Mesenteric fat pad (tissue), 1 donor: ENCODE measurements around the gene ORC3. TPM values are rescaled to one million over a fixed set of nuclear protein-coding genes. Genes with fewer than 3 reads are reported as not detected.
"Not testable (repeated sequence)": the region's sequence is repeated elsewhere in the genome, so short reads cannot be mapped to it uniquely, and the experiment has no call there.

Experiments
- DNase-seq: peaks from one replicate; pipeline ENCODE4 v3.0.0-alpha.2; 2020; ENCODE audit warnings: low spot score
- total RNA-seq: library from RNA; stranded (reverse); fragmentation: NEBNext Ultra II Directional; extraction: Animal tissue kit (Norgen Biotek cat#: 25700); gene quantifications from one replicate; pipeline ENCODE4 v1.2.1, GENCODE V29; 2021
- donor health status: DM: yes; HTN: yes; CAD: no.

ORC3 gene
- total RNA-seq, 1 donor from 2014 or later, result 18.5 TPM

DNA sequence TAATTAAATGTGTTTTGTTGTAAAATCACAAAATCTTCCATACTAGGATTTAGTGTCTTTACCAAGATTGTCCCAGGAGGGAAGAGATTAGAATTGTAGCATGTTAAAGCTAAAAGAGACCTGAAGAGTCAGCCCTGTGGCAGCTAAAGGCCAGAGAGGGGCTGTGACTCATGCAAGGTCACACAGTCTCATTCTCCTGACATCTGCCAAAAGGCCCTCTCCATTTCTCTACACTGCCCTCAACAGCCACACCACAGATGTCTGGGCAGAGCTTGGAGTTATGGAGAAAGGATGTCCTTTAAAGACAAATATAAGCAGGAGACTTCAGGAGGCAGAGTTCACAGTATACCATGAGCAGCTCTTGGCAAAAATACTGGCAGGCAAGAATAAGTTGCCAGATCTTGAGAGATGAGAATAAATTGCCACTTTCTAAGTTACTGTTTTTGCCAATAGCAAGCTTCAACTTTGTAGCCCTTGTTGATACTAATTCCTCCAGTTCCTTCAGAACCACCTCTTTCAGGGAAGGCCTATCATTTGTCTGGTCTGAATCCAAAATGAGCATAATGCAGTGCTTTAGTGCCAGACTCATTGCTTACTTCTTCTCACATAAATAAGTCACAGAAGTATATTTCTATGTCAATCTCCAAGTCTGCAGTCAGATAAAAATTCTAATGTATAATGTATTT, 70.4 kb downstream of the ORC3 start:
- DNase-seq, result no peak

DNA sequence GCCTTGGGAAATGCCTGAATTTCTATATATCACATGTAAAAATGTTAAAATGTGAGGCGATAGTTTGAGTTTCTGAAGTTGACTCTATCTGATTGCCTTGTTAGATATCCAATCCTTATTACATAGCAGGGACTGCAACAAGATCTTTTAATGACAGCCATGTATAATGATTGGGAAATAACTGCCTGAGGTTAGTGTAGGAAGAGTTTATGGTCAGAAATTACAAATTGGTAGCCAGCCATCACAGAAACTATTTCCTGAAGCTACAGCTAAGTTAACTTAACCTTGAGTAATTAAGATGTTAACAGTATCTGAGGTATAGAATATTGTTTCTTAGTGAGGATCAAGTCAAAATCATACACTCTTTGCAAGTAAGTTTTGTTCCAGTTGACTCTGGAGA, 71.1 kb downstream of the ORC3 start:
- DNase-seq, result no peak

DNA sequence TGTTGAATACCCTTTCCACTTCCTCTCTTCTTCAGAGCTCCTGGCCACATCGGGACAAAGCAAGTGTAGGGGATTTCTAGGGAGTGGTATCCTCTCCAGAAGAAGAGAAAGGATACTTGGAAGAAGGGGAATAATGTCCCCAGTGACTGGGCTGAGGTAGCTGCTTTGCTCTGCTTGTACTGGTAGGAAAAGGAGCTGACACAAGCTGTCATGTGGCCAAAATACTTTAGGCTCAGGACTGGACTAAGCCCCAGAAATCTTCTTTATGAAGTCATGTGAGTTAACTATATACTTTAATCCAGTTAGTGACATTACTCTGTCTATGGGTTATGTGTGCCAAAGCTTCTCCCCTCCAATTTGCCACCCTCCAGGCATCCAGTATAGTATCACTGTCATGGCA, 71.6 kb downstream of the ORC3 start:
- DNase-seq, result no peak

DNA sequence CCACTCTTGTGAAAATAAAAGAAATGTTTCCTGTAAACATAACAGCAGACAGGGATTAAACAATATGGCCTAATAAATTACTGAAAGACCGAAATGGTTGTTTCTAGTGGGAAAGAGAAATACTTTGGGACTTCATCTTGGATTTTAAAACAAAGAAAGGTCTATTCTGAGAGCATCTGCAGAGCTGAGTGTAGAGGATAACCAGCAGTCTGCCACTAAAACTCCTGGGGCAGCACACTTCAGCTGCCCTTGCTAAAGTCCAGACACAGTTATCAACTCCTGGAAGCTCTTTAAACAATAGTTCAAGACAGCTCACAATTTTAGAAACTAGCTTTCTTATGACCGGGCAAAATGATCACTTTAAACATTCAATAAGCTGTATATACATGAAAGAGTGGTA, 73.5 kb downstream of the ORC3 start:
- no peak for DNase-seq

DNA sequence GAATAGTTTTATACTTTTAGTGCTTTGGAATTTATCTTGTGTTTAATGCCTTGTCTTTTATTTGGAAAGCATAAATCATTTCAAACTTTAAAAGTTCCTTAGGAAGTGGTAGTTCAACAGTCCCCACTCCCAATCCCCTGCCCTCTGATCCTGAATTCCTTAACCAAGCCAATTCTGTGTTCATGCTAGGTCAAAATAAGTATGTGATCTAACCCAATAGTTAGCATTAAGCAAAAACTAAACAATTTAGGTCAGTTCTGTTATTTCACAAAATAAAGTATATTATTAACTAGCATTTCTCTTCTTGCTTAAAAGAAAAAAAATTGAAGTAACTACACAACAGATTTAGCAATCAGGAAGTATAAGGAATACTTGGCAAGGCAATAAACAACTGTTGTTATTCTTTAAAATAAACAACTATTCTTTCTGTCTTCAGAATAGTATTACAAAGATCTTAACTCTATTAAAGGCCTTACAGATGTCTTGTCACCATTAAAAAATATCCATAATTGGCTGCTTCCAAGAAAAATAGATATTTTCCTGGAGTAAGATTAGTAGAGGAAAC, 75.1 kb downstream of the ORC3 start:
- DNase-seq, result no peak

DNA sequence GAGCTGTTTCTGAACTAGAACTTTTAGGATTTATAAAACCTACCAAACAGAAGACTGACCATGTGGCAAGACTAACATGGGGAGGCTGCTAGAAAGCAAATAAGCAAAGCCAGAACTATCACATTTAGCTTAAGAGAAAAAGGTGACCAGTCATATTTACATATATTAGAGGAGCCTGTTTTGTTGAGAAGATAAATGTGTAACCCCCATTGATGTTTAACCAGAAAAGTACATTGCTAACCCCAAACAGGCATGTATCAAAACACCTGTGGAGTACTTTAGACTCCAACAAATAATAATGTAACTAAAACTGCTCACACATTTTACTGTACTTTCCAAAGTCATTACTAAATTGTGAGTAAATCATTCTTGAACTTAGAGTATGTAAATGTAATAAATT, 77.1 kb downstream of the ORC3 start:
- no peak for DNase-seq

DNA sequence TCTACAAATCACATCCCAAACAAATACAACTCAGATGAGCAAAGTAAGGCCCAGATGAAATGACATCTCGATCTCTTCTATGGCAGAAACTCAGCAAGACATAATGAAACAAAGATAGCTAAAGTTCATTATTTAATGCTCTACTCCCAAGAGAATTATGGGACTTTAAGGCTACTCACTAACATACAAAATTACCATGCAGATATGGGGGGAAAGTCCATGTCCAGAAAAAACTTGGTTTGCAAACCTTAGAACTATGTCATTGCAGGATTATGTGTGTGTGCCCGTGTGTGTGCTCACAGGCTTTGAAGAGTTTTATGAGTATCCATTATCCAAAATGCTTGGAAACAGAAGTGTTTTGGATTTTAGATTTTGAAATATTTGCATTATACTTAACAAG, 78.1 kb downstream of the ORC3 start:
- DNase-seq, result no peak

DNA sequence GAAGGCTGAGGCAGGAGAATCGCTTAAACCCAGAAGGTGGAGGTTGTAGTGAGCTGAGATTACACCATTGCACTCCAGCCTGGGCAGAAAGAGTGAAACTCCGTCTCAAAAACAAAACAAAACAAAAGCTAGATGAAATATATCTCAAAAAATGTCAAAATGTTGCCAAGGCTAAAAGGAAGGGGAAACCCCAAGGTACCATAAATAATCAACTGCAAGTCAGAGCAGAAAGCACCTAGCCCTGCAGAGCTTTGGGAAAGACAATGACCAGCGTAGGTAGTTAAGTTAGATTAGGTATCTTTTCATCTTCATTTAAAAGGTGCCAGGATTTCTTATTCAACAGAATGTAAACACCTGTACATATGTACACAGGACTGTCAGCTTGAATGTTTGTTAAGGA, 79.1 kb downstream of the ORC3 start:
- DNase-seq, result no peak

DNA sequence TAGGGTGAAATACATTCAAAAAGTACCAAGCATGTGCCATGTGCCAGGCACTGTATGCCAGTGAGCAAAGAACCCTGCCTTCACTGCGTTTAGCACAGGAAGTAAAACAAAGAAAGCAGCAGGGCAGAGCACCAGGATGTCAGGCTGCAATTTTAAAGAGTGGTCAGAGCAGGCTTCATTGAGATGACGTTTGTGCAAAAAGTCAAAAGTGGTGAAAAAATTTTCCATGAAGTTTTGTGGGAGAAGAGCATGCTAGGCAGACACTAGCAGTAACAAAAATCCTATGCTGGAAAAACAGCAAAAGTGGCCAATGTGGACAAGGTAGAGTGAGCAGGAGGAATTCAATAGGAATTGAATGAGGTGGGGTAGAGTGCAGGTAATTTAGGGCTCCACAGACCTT, 80.8 kb downstream of the ORC3 start:
- no peak for DNase-seq

DNA sequence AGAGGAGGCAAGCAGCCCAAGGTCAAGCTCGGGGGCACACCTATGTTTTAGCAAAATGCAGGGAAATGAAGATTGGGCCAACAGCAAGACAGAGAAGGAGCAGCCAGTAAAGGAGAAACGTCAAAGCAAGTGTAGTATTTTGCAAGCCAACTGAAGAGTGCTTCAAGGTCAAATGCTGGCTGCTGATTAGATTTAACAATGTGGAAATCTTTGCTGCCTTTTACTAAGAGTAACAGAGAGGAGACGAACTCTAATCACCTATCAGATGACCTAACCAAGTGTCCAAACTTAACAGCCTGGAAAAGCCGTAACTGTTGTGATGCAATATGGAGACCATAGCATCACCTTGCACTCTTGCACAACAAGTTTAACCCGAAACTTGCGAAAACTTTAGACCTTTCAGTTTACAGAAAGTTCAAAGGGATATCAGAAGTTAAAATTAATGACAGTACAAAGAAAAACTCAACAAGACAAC, 81.7 kb downstream of the ORC3 start:
- no peak for DNase-seq

DNA sequence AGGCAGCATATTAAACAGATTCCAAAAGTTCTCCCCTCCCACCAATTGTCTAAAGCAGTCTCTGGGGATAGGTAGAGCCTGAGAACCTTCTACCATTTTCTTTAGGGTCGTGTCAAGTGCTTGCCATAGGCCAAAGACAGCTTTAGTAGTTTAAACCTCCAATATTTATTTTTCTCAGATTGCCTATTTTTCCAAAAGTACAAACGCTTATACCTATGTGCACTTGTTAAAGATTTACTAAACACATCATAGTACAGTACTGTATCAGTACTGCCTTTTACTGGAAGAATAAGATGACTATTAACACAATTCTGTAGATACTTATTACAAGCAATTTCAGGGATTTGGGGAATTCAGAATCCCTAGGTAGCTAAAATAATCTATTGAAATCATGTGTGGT, 82.7 kb downstream of the ORC3 start:
- no peak for DNase-seq

DNA sequence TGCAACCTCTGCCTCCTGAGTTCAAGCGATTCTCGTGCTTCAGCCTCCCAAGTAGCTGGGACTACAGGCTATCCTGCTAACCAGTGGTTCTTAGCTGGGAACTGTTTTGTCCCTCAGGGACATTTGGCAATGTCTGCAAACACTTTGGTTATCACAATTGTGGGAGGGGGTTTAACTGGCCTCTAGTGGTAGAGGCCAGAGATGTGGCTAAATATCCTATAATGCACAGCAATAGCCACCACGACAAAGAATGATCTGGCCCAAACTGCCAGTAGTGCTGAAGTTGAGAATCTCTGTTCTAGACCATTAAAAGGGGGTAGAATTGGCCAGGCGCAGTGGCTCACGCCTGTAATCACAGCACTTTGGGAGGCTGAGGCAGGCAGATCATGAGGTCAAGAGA, 83.3 kb downstream of the ORC3 start:
- DNase-seq, result no peak

DNA sequence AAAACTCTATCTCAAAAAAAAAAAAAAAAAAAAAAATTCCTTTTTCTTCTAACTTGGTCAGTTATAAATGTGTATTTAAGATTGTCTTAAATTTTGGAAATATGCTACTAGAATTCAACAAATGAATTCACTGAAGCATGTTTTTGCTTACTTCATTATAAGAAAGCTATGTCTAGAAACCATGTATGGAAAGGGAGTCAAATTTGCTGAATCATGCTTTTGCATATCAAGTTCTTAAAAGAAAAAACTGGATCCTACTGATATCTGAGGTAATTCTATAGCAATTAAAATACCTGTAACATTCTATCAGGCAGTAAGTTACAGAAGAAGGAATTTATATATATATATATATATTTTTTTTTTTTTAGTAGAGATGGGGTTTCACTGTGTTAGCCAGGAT, 84.4 kb downstream of the ORC3 start:
- DNase-seq, result no peak

DNA sequence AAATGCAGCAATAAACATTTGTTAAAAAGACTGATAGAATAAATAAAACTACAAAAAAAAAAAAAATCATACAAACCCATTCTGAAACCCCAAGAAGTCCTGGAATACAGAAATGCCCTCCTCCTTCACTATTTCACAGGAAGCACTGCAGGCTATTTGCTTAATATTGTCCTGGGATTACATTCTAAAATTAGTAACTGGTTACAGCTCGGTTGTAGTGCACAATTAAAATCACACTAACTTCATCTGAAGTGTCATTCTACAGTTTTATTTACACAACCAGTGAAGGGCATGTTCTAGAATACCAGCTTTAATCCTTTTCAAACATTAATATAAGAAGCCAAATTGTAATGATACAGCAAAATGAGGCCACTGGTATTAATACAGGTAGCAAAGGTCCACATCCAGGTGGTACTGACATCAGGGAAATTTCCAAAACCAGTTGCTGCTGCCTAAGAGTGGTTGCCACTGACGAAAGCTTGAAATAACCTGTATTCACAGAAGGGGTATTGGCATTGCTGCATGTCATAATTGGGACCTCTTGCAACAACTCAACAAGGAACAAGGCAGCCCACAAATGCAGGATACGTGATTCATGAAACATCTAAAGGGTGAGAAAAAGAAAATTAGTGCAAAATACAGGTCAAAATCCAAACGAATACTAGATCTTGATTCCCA, 85.2 kb downstream of the ORC3 start:
- DNase-seq, result no peak

DNA sequence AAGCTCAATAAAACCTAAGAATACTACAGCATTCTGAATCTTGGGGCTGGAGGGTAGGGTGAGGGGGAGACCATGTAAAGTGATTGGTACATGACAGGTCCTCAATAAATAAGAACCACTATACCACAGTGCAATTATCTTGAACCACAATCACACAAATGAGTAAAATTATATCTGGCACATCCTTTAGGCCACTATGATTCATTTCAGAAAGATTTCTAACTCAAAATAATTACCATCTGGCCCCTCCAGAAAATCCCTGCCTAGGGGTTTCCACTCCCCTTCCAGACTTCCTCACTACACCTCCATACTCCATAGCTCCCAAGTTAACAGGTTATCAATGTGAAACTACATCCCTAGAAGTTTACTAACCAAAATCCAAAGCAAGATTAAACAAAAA, 92.4 kb downstream of the ORC3 start:
- no peak for DNase-seq

DNA sequence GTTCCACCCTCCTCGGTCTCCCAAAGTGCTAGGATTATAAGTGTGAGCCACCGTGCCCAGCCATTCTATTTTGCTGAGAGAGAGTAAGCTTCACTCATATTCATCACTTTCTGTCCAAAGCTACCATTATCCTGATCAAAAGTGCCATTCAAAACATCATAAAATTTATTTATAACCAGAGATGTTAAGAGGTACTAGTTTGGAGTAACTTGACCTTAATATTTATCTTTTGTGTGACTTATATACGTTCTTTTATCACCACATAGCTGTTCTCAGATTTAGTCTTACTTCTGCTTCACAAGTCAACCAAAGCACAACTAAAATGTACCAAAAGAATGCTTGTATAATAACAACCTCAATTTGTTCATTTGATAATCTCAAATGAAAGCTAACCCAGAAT, 94.0 kb downstream of the ORC3 start:
- no peak for DNase-seq

DNA sequence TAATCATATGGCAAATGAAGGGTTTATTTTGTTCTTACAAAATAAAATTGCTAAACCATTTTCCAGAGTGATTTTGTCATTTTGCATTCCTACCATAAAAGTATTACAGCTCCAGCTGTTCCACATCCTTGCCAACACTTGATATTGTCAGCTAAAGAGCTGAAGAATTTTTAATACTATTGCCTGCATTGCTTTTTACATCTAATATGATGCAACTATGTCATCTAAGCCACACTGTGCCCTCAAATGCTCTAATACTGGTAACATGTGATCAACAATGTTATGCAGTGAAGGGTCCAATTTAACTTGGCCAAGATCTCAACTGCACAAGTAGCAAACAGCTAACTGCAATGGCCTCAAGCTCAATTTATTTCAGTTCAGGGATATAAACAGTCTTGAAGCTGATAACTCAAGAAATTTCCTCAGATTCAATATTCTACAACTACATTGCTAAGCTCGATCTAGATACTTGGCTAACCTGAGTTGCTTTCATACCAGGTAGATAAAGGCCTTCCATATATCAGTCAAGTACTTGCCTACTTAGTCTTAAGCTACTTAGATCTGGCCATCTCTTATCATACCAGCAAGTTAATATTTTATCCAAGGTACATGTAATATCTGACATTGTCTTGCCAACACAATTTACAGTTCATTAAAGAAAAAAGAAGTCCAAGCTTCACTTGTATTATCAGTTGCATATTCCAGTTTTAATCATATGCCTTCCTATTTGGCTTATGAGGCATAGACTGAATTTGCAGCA, 95.1 kb downstream of the ORC3 start:
- no peak for DNase-seq

DNA sequence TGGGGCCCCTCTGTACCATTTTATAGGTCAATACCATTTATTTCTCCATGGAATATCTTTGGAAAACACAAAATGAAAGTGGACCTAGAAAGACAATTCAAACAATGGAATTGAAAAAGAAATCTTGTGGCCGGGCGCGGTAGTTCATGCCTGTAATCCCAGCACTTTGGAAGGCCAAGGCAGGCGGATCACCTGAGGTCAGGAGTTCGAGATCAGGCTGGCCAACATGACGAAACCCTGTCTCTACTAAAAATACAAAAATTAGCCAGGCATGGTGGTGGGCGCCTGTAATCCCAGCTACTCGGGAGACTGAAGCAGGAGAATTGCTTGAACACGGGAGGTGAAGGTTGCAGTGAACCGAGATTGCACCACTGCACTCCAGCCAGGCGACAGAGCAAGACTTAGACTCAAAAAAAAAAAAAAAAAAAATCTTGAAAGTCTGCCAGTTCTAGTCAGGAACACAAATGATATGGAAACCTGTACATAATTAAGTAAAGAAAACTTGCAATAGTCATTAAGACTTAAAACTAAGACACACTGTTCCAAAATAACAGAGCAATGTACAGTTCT, 96.8 kb downstream of the ORC3 start:
- not testable (repeated sequence) for DNase-seq

DNA sequence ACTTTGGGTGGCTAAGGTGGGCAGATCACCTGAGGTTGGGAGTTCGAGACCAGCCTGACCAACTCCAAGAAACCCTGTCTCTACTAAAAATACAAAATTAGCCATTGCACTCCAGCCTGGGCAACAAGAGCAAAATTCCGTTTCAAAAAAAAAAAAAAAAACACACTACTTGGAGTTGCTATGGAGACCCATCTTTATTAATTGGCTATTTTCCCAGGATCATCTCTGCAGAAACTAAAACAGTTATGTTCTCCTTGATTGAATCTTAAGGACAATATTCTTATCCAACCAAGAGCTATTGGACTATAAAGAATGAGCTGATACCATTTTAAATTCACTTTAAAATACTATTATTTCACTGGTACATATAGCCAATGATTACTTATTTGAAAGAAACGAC, 97.4 kb downstream of the ORC3 start:
- no peak for DNase-seq

DNA sequence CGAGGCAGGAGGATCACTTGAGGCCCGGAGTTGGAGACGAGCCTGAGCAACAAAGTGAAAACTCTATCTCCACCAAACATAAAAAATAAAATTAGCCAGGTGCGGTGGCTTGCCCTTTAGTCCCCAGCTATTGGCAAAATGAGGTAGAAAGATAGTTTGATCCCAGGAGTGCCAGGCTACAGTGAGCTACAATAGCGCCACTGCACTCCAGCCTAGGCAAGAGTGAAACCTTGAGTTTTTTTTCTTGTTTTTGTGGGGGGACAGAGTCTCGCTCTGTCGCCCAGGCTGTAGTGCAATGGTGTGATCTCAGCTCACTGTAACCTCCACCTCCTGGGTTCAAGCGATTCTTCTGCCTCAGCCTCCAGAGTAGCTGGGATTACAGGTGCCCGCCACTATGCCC, 98.0 kb downstream of the ORC3 start:
- DNase-seq, result not testable (repeated sequence)

DNA sequence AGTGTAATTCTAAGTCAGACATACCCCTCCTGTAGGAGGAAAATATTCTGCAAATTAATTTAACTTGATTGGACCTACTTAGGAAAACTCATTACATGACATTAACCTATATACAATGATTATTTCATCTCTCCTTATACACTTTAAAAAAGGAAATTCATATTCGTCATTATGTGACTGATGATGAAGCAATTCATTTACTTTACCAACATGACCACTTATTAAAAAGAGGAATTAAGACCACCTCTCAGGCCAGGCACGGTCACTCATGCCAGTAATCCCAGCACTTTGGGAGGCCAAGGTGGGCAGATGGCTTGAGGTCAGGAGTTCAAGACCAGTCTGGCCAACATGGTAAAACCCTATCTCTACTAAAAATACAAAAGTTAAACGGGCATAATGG, 100.5 kb downstream of the ORC3 start:
- no peak for DNase-seq

DNA sequence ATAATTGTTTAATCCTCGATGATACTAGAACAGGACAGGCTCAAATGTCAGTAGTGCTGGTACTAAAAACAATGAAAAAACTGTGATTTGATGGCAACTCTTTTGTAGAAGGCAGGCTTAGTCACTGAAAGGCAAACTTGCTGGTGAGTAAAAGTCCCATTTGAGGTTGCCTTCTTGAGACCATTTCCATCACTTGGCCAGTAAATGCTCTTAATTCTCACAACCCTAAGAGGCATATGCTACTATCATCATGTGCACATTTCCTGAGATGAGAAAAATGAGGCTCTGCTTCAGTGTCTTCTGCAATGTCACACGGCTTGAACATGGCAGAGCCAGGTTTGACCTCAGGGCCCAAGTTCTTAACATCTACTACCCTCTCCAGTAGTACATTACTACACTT, 102.2 kb downstream of the ORC3 start:
- no peak for DNase-seq
